Neural progenitor cell (in vitro differentiated cells): ENCODE data around the gene SIT1.

Source experiments
- EZH2phosphoT487 ChIP-seq: fragments of 200-600 bp; sonication (generic); IDR thresholded peaks from 2 replicates; pipeline ENCODE4 v1.6.1; 2017; ENCODE audit warnings: antibody characterized with exemption
- TF ChIP-seq, protein P1 (sequence below): fragments of 200-600 bp; sonication (generic); IDR thresholded peaks from 2 replicates; pipeline ENCODE4 v1.5.1; 2017; ENCODE audit warnings: antibody characterized with exemption, mild to moderate bottlenecking

DNA sequence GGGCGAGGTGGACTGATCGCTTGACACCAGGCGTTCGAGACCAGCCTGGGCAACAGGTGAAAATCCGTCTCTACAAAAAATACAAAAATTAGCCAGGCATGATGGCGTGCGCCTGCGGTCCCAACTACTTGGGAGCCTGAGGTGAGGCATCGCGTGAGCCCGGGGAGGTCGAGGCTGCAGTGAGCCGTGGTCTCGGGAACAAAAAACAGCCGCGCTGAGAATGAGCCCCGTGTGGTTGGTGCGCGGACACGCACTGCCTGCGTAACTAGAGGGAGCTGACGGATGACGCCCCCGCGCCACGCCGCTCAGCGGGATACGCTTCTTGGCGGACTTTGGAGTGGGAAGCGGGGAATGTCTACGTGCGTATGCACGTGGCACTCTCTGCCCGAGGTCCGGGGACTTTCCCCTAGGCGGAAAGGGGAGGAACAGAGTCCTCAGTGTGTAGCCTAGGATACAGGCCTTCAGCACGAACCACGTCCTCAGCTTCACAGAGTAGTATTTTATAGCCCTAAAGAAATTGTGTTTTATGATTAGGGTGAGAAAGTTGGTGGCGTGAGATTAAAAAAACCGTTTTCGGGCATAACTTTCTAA, 6.9 kb upstream of the SIT1 start, which contains the start of gene RMRP:
- TF ChIP-seq, protein P1, sequence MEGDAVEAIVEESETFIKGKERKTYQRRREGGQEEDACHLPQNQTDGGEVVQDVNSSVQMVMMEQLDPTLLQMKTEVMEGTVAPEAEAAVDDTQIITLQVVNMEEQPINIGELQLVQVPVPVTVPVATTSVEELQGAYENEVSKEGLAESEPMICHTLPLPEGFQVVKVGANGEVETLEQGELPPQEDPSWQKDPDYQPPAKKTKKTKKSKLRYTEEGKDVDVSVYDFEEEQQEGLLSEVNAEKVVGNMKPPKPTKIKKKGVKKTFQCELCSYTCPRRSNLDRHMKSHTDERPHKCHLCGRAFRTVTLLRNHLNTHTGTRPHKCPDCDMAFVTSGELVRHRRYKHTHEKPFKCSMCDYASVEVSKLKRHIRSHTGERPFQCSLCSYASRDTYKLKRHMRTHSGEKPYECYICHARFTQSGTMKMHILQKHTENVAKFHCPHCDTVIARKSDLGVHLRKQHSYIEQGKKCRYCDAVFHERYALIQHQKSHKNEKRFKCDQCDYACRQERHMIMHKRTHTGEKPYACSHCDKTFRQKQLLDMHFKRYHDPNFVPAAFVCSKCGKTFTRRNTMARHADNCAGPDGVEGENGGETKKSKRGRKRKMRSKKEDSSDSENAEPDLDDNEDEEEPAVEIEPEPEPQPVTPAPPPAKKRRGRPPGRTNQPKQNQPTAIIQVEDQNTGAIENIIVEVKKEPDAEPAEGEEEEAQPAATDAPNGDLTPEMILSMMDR = peak; percentile 30
- TF ChIP-seq EZH2phosphoT487 = no peak
